Measurements from ENCODE around the gene GPHN.
A peak's percentile ranks its signal among the peaks of the same experiment; 100 is the strongest.

The GPHN gene

GRCh38 chr14:66603945-66604344 is 96.0 kb downstream of the GPHN start:
- no peak for DNase-seq

- DNase-seq = no peak
Measured at GRCh38 chr14:66606826-66607225, 98.9 kb downstream of the GPHN start.

- no peak for DNase-seq
Measured at GRCh38 chr14:66610154-66610563, 102.2 kb downstream of the GPHN start.

GRCh38 chr14:66613344-66613743 is 105.4 kb downstream of the GPHN start:
- DNase-seq = no peak

- DNase-seq = no peak
Measured at GRCh38 chr14:66619952-66620351, 112.0 kb downstream of the GPHN start.

- no peak for DNase-seq
Measured at GRCh38 chr14:66623838-66624237, 115.9 kb downstream of the GPHN start.

- peak; percentile 26 for DNase-seq
Measured at GRCh38 chr14:66624336-66624937, 116.5 kb downstream of the GPHN start.

- DNase-seq = no peak
Measured at GRCh38 chr14:66628636-66629035, 120.7 kb downstream of the GPHN start.

GRCh38 chr14:66629499-66629898 is 121.6 kb downstream of the GPHN start:
- no peak for DNase-seq

- DNase-seq = no peak
Measured at GRCh38 chr14:66634876-66635275, 126.9 kb downstream of the GPHN start.

- no peak for DNase-seq
Measured at GRCh38 chr14:66635435-66635834, 127.5 kb downstream of the GPHN start.

GRCh38 chr14:66636240-66636639 is 128.3 kb downstream of the GPHN start:
- DNase-seq = no peak

- DNase-seq = no peak
Measured at GRCh38 chr14:66638689-66639088, 130.7 kb downstream of the GPHN start.

GRCh38 chr14:66641861-66642635 is 134.1 kb downstream of the GPHN start:
- DNase-seq = no peak

- DNase-seq = no peak
Measured at GRCh38 chr14:66643344-66643743, 135.4 kb downstream of the GPHN start.

- no peak for DNase-seq
Measured at GRCh38 chr14:66645716-66646115, 137.8 kb downstream of the GPHN start.

GRCh38 chr14:66649498-66649897 is 141.6 kb downstream of the GPHN start:
- no peak for DNase-seq

GRCh38 chr14:66650491-66650911 is 142.6 kb downstream of the GPHN start:
- no peak for DNase-seq

- no peak for DNase-seq
Measured at GRCh38 chr14:66651536-66652220, 143.7 kb downstream of the GPHN start.

GRCh38 chr14:66652525-66653106 is 144.7 kb downstream of the GPHN start:
- DNase-seq = no peak

GRCh38 chr14:66657780-66658179 is 149.8 kb downstream of the GPHN start:
- no peak for DNase-seq

GRCh38 chr14:66662374-66662773 is 154.4 kb downstream of the GPHN start:
- DNase-seq = no peak

GRCh38 chr14:66677780-66678179 is 169.8 kb downstream of the GPHN start:
- DNase-seq = no peak

- DNase-seq = no peak
Measured at GRCh38 chr14:66680216-66680615, 172.3 kb downstream of the GPHN start.

All from CD4-positive, alpha-beta T cell treated with Interleukin-6 for 4 hours (primary cell).